Inferior parietal cortex (tissue), 1 donor: ENCODE measurements around the gene CD46.
A peak's percentile ranks its signal among the peaks of the same experiment; 100 is the strongest.

Source experiments
- DNase-seq: peaks from one replicate; pipeline ENCODE4 v3.0.0-alpha.2; 2016; ENCODE audit errors: extremely low spot score

CD46 gene

GRCh38 chr1:207814469-207814868 lies 62.6 kb downstream of the CD46 start:
- DNase-seq, result no peak

- no peak for DNase-seq
Observed at GRCh38 chr1:207815466-207815865, 63.6 kb downstream of the CD46 start.

DNA sequence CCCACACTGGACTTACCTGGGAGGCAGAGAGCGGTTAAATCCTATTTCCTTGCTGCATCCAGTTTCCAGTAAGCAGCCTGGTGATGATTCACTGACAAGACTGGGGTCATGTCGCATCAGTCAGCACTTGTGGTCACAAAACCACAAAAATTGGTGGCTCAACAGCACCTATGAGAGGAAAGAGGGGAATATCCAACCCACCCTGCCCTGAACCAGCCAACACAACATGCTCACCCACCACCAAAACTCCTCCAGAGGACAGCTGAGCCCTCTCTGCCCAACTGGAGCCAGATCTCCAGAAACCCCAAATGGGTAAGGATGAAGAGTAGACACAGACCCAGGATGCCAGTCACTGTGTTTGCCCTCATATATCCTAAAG lies 64.0 kb downstream of the CD46 start:
- DNase-seq, result no peak

GRCh38 chr1:207817166-207817565 lies 65.3 kb downstream of the CD46 start:
- DNase-seq, result no peak

GRCh38 chr1:207817778-207818751 lies 66.2 kb downstream of the CD46 start:
- no peak for DNase-seq

DNA sequence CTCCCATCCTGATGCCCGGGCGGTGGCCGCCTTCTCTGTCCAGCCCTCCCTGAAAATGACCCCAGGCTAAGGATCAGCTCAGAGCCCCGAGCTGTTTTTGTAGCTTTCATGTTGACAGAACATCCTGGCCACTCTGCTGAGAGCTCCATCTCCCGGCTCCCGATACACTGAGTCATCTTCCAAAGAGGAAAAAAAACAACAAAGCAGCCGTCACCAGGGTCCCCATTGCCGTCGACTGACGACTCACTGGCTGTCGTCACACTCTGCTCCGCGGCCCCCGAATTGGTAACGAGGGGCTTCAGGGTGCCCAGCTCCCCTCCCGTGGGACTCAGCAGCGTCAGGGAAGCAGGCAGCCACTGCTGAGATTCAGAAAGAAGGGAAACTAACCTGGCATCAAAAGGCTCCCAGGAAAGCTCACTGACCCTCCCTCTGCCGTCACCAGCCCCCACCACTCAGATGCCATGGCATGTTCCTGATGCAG lies 67.2 kb downstream of the CD46 start:
- no peak for DNase-seq

GRCh38 chr1:207820568-207821463 lies 69.0 kb downstream of the CD46 start:
- no peak for DNase-seq

- no peak for DNase-seq
Observed at GRCh38 chr1:207821464-207822045, 69.7 kb downstream of the CD46 start.

DNA sequence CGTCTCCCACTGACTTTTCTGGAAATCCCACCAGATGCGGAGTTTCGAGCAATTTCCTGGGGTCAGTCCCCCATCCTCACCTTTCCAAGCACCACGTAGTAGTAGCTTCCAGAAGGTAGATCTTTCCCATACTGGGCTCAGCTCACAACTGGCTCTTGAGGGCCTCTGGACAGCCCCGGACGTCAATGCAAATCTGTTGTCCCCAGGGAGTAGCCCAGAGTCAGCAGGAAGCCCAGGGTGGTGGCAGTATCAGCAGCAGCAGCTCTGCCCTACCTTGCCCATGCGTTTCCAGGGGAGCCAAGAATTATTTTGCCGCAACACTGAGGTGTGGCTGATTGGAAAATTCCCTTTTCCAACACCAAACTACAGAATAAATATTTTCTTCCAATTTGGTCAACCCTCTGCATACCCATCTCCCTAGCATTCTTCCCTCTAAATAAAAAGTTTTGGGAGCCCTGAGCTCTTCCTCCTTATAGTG lies 70.3 kb downstream of the CD46 start:
- DNase-seq, result no peak

- peak; percentile 98 for DNase-seq
Observed at GRCh38 chr1:207822602-207823451, 71.0 kb downstream of the CD46 start.

GRCh38 chr1:207823531-207823879 lies 71.7 kb downstream of the CD46 start:
- no peak for DNase-seq

DNA sequence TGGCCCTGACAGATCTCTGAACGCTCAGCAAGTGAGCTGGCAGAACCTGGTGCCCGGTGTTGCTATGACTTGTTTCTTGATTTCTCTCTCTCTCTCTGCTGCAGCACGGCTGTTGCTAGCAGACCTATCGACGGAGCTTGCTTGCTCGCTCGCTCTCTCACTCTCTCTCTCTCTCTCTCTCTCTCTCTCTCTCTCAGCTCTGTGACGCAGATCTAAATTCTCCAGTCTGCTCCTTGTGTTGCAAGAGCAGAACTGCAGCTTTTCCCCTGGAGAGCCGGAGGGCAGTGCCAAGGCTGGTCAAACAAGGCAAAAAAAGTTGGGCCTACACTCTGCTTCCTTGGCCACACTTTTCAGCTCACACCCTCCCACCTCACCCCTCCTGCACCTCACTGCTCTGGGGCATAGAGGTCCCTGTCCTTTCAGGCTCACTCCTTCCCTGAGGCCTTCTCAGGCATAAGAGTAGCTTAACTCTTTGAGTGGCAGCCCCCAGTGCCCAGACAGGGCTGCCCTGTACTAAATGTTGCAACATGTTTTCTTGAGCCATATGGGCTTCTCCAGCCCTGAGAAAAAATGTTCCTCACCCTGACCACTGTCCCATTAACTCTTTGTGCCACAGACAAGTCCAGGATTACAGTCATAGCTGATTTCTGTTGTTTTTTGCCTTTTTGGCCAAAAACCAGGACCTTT lies 72.2 kb downstream of the CD46 start:
- DNase-seq, result peak; percentile 95

- no peak for DNase-seq
Observed at GRCh38 chr1:207824691-207825408, 73.0 kb downstream of the CD46 start.

DNA sequence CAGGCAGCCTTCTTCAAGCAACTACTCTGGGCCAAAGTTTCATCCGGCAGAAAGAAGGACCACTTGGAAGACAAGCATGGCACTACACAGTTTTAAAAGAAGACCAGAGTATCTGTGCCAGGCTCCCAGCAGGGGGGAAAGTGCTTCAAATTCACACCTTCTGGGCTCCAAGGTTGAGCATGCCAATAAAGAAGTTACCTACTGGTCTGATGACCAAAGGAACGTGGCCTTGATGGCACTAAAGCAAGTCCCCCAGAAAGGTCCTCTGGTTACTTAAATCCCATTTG lies 73.5 kb downstream of the CD46 start:
- no peak for DNase-seq

- DNase-seq, result peak; percentile 65
Observed at GRCh38 chr1:207825719-207826556, 74.1 kb downstream of the CD46 start.

GRCh38 chr1:207826557-207827487 lies 75.0 kb downstream of the CD46 start:
- DNase-seq, result no peak

GRCh38 chr1:207827488-207827830 lies 75.6 kb downstream of the CD46 start:
- DNase-seq, result no peak

DNA sequence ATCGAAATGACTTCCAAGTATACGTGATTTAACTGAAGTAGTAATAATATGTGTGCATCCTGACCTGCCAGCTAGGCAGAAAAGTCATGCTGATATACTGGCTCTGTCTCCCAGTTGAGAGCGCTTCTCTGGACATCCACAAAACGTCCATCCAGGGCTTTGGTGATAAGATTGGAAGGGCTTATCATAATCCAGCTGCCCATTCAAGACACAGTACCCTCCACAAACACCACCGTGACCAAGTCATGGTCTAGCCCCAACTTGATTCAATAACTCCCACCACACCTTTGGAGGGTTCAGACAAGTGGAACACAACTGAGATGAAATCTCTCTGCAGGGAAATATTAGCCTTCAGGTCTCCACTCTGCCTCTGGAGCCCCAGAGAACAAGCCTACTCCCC lies 76.2 kb downstream of the CD46 start:
- DNase-seq, result no peak
